ENCODE results near the gene ZNF362.

ZNF362 gene

GRCh38 chr1:33265780-33266605, 9.7 kb downstream of the ZNF362 start:
- no peak for DNase-seq (ENCODE audit: low read depth, low spot score)
- in situ Hi-C loops (cut with HindIII; ENCODE audit: low sequenced_read_pairs): no loop called here
- H3K4me3 ChIP-seq (ENCODE audit: low read depth, low read length): no peak overlapping the region
- TF ChIP-seq CTCF (IDR thresholded peaks at IDR 0.05; ENCODE audit: low read depth, low read length): no peak

GRCh38 chr1:33266766-33267165, 10.5 kb downstream of the ZNF362 start:
- no peak for TF ChIP-seq CTCF (IDR thresholded peaks at IDR 0.05; ENCODE audit: low read depth, low read length)
- in situ Hi-C loops (cut with HindIII; ENCODE audit: low sequenced_read_pairs): no loop called here
- H3K4me3 ChIP-seq (ENCODE audit: low read depth, low read length): no peak overlapping the region
- no peak for DNase-seq (ENCODE audit: low read depth, low spot score)

GRCh38 chr1:33267468-33268205, 11.3 kb downstream of the ZNF362 start:
- in situ Hi-C loops (cut with HindIII; ENCODE audit: low sequenced_read_pairs): no loop called here
- no peak for TF ChIP-seq CTCF (IDR thresholded peaks at IDR 0.05; ENCODE audit: low read depth, low read length)
- DNase-seq (ENCODE audit: low read depth, low spot score): no peak
- no peak overlapping the region for H3K4me3 ChIP-seq (ENCODE audit: low read depth, low read length)

- in situ Hi-C loops (cut with HindIII; ENCODE audit: low sequenced_read_pairs): no loop called here
- no peak overlapping the region for H3K4me3 ChIP-seq (ENCODE audit: low read depth, low read length)
- no peak for TF ChIP-seq CTCF (IDR thresholded peaks at IDR 0.05; ENCODE audit: low read depth, low read length)
- no peak for DNase-seq (ENCODE audit: low read depth, low spot score)
Observed at GRCh38 chr1:33268457-33268856, 12.2 kb downstream of the ZNF362 start.

- in situ Hi-C loops (cut with HindIII; ENCODE audit: low sequenced_read_pairs): no loop called here
- DNase-seq (ENCODE audit: low read depth, low spot score): no peak
- no peak overlapping the region for H3K4me3 ChIP-seq (ENCODE audit: low read depth, low read length)
- no peak for TF ChIP-seq CTCF (IDR thresholded peaks at IDR 0.05; ENCODE audit: low read depth, low read length)
Observed at GRCh38 chr1:33268927-33269610, 12.8 kb downstream of the ZNF362 start.

GRCh38 chr1:33269621-33270020, 13.3 kb downstream of the ZNF362 start:
- no peak for TF ChIP-seq CTCF (IDR thresholded peaks at IDR 0.05; ENCODE audit: low read depth, low read length)
- in situ Hi-C loops (cut with HindIII; ENCODE audit: low sequenced_read_pairs): no loop called here
- no peak for DNase-seq (ENCODE audit: low read depth, low spot score)
- no peak overlapping the region for H3K4me3 ChIP-seq (ENCODE audit: low read depth, low read length)
